ENCODE measurements around the gene SLC41A3. TPM values are rescaled to one million over a fixed set of nuclear protein-coding genes. Genes with fewer than 3 reads are reported as not detected.

SLC41A3 gene
- total RNA-seq, 3 donors from 2014 or later, result 23.0 to 33.9 (median 31.2) TPM

DNA sequence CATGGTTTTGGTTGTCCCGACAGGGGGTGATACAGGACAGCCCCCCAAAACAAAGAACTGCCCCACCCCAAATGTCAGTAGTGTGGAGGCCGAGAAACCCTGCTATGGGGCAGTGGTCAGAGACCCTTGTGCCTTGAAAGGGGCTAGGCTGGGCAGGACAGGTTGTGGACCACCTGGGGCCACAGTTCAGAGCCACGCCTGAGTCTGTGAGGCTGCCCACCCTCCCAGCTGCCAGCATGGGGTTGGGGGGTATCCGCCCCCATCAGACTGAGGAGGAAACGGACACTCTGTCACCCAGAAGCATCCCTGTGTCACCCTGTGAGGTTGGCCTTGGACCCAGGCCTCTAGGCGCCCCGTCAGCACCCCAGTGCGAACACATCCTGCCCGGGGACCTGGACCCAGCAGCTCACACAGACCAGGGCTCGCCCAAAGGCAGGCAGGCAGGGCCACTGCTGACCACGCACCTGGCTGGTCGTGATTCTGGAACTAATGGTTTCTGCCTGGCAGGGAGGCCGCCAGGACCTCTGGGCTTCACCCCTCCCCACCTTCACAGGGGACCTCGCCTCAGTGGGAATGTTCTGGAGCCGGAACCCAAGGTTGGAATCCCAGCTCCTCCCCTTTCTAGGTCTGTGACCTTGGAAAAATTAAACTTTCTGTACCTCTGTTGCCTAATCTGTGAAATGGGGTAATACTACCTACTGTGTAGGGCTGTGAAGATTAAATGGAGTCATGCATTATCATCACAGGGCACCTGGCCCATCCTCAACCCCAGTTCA is 1.4 kb downstream of the SLC41A3 start:
- ATAC-seq (no peak), DNase-seq (no peak)
- H3K36me3 ChIP-seq (ENCODE audit: low read depth), result no peaks in the 10 kb centered on the region
- TF ChIP-seq, protein P1, sequence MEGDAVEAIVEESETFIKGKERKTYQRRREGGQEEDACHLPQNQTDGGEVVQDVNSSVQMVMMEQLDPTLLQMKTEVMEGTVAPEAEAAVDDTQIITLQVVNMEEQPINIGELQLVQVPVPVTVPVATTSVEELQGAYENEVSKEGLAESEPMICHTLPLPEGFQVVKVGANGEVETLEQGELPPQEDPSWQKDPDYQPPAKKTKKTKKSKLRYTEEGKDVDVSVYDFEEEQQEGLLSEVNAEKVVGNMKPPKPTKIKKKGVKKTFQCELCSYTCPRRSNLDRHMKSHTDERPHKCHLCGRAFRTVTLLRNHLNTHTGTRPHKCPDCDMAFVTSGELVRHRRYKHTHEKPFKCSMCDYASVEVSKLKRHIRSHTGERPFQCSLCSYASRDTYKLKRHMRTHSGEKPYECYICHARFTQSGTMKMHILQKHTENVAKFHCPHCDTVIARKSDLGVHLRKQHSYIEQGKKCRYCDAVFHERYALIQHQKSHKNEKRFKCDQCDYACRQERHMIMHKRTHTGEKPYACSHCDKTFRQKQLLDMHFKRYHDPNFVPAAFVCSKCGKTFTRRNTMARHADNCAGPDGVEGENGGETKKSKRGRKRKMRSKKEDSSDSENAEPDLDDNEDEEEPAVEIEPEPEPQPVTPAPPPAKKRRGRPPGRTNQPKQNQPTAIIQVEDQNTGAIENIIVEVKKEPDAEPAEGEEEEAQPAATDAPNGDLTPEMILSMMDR (IDR thresholded peaks at IDR 0.05), result no peak
- H3K4me3 ChIP-seq, result no peak overlapping the region
- no peaks in the 10 kb centered on the region for H3K9me3 ChIP-seq
- peaks cover 9% of the 10 kb centered on the region for H3K4me1 ChIP-seq (ENCODE audit: low read depth)
- intact Hi-C loops (cut with DNase I, micrococcal nuclease), result no loop called here

DNA sequence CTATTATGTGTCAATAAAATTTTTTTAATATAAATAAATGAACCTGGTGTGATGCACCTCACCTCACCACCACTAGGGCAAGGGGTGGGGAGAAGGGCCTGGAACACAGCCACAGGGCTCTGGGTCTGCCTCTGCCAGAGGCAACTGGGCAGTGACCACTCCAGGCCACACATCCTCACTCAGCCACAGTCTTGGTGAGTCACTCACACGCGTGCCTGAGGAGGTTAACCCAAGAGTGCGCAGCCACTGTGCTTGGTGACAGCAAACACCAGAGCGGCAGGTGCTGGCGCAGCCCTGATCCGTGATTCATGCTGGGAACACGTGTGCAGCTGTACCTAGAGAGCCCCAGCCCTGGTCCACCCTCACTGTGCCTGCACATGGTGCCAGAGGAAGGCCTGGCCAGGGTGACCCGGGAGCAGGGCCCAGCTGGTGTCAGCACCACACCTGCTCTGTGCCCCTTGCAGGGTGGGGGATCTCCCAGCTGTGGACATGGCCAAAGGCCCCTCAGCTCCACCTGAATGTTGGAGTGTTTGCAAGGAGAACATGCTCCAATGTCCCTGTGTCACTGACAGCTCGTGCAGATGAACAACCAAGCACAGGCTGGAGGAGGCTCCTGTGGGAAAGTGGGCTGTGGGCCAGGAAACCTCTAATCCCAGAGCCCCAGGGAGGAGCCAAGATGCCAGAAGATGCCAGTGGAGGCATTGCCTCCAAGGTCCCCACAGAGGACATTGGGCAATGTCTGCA is 2.1 kb downstream of the SLC41A3 start:
- Histone ChIP-seq H3K9me3 (no peaks in the 10 kb centered on the region), H3K4me1 (ENCODE audit: low read depth) (peaks cover 9% of the 10 kb centered on the region), H3K4me3 (no peak overlapping the region), H3K36me3 (ENCODE audit: low read depth) (no peaks in the 10 kb centered on the region)
- DNase-seq (no peak), ATAC-seq (peak; percentile 4)
- intact Hi-C loops (cut with DNase I, micrococcal nuclease), result no loop called here
- TF ChIP-seq, protein P1 (IDR thresholded peaks at IDR 0.05), result no peak

DNA sequence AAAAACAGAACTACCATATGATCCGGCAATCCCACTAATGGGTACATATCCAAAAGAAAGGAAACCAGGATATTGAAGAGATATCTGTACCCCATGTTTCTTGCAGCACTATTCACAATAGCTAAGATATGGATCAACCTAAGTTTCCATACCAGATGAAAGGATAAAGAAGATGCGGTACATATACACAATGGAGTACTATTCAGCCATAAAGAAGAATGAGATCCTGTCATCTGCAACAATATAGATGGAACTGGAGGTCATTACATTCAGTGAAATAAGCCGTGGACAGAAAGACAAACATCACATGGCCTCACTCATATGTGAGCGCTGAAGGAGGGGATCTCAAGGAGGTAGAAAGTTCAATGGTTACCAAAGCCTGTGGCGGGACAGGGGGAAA is 3.0 kb downstream of the SLC41A3 start:
- Histone ChIP-seq H3K4me3 (no peak overlapping the region), H3K36me3 (ENCODE audit: low read depth) (no peaks in the 10 kb centered on the region), H3K4me1 (ENCODE audit: low read depth) (peaks cover 9% of the 10 kb centered on the region), H3K9me3 (no peaks in the 10 kb centered on the region)
- intact Hi-C loops (cut with DNase I, micrococcal nuclease), result no loop called here
- DNase-seq (no peak), ATAC-seq (no peak)
- TF ChIP-seq, protein P1 (IDR thresholded peaks at IDR 0.05), result no peak

DNA sequence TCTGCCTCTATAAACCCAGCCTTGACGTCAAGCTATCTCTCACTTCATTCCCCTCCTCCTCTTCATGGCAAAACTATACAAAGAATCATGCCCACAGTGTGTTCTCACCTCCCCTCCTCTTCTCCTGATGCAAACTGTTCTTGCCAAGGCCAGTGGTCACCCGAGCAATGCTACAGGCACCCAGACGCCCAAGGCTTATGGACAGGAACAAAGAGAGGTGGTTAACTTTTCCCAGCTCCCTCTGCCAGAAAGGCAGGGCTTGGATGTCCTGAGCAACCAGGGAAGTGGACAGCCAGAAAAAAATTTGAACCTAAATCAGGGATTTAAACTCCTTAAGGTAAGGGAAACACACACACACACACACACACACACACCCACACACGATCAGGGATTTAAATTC is 5.1 kb downstream of the SLC41A3 start:
- TF ChIP-seq, protein P1 (IDR thresholded peaks at IDR 0.05), result no peak
- H3K36me3 ChIP-seq (ENCODE audit: low read depth), result no peaks in the 10 kb centered on the region
- no peak for DNase-seq
- no peaks in the 10 kb centered on the region for H3K9me3 ChIP-seq
- no peak overlapping the region for H3K4me3 ChIP-seq
- ATAC-seq, result no peak
- intact Hi-C loops (cut with DNase I, micrococcal nuclease), result no loop called here
- H3K4me1 ChIP-seq (ENCODE audit: low read depth), result peaks cover 4% of the 10 kb centered on the region

DNA sequence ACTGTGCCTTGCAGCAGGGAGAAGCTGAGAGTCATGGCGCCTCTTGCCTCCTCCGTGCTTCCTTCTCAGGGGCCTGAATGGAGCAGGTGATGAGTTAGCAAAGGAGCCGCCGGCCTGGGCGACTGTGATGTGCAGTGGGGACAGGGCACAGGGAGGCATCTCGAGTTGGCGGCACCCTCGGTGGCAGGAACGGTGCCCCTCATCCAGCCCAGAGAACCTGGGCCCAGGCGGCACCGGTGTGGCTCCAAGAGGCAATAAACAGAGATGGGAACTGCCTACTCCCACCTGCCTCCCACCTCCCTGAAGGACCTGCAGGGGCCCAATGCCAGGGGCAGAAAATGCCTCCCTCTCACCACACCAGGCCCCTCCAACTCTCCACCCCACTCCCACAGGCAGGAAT is 6.2 kb downstream of the SLC41A3 start:
- intact Hi-C loops (cut with DNase I, micrococcal nuclease), result no loop called here

More for the DNA sequence above, 6.2 kb downstream of the SLC41A3 start:
- no peak overlapping the region for H3K4me3 ChIP-seq
- TF ChIP-seq, protein P1 (IDR thresholded peaks at IDR 0.05), result no peak
- no peaks in the 10 kb centered on the region for H3K4me1 ChIP-seq (ENCODE audit: low read depth)
- DNase-seq (no peak), ATAC-seq (no peak)
- no peaks in the 10 kb centered on the region for H3K9me3 ChIP-seq
- no peaks in the 10 kb centered on the region for H3K36me3 ChIP-seq (ENCODE audit: low read depth)

Measured in mucosa of descending colon (tissue), 3 donors.